ENCODE data around the gene TMPRSS7.
A peak's percentile ranks its signal among the peaks of the same experiment; 100 is the strongest.

The TMPRSS7 gene

GRCh38 chr3:112101916-112102315 is 67.4 kb downstream of the TMPRSS7 start:
- no peak for DNase-seq

GRCh38 chr3:112104774-112105173 is 70.2 kb downstream of the TMPRSS7 start:
- no peak for DNase-seq

- no peak for DNase-seq
These were observed 74.8 kb downstream of the TMPRSS7 start for GRCh38 chr3:112109322-112109721.

GRCh38 chr3:112111785-112112402 is 77.4 kb downstream of the TMPRSS7 start:
- DNase-seq, result peak in 1 of 2 donors; percentile 68

- DNase-seq, result no peak
These were observed 80.1 kb downstream of the TMPRSS7 start for GRCh38 chr3:112114576-112115160.

- no peak for DNase-seq
These were observed 80.7 kb downstream of the TMPRSS7 start for GRCh38 chr3:112115161-112115739.

- no peak for DNase-seq
These were observed 81.4 kb downstream of the TMPRSS7 start for GRCh38 chr3:112115806-112116383.

GRCh38 chr3:112116748-112117186 is 82.2 kb downstream of the TMPRSS7 start:
- DNase-seq, result no peak

GRCh38 chr3:112117415-112117814 is 82.9 kb downstream of the TMPRSS7 start:
- DNase-seq, result no peak

- peak in 1 of 2 donors; percentile 62 for DNase-seq
These were observed 83.5 kb downstream of the TMPRSS7 start for GRCh38 chr3:112117841-112118571.

GRCh38 chr3:112119962-112120836 is 85.7 kb downstream of the TMPRSS7 start:
- peak in 1 of 2 donors; percentile 73 for DNase-seq

GRCh38 chr3:112121577-112122547 is 87.3 kb downstream of the TMPRSS7 start:
- no peak for DNase-seq

GRCh38 chr3:112122870-112123269 is 88.3 kb downstream of the TMPRSS7 start:
- DNase-seq, result no peak

- no peak for DNase-seq
These were observed 89.0 kb downstream of the TMPRSS7 start for GRCh38 chr3:112123548-112123947.

GRCh38 chr3:112124907-112125607 is 90.5 kb downstream of the TMPRSS7 start:
- DNase-seq, result no peak

GRCh38 chr3:112126511-112126911 is 92.0 kb downstream of the TMPRSS7 start:
- DNase-seq, result no peak

- peak in 1 of 2 donors; percentile 58 for DNase-seq
These were observed 93.3 kb downstream of the TMPRSS7 start for GRCh38 chr3:112127522-112128494.

- DNase-seq, result peak in 1 of 2 donors; percentile 76
These were observed 94.5 kb downstream of the TMPRSS7 start for GRCh38 chr3:112128843-112129727.
